K562 (cell line): ENCODE results near the gene SERTAD2.

Source experiments
- DMBX1 ChIP-seq: fragments of 250-450 bp; sonication (Bioruptor Pico); IDR thresholded peaks from 2 replicates; pipeline ENCODE4 v1.8.0; 2022; ENCODE audit warnings: inconsistent platforms, mild to moderate bottlenecking, moderate library complexity, borderline replicate concordance
- HIVEP1 ChIP-seq: fragments of 250-450 bp; sonication (Bioruptor Pico); IDR thresholded peaks from 2 replicates; pipeline ENCODE4 v1.4.0; 2020; ENCODE audit warnings: mild to moderate bottlenecking
- ZEB2 ChIP-seq: fragments of 450-650 bp; IDR thresholded peaks from 2 replicates; pipeline ENCODE4 v1.6.1; 2016
- TF ChIP-seq, protein P1 (sequence below): fragments of 450-650 bp; IDR thresholded peaks from 2 replicates; pipeline ENCODE4 v1.6.1; 2016; ENCODE audit warnings: borderline replicate concordance
- TF ChIP-seq, protein P2 (sequence below), 3 experiments: IDR thresholded peaks in 2 of 3; conservative IDR thresholded peaks in 1 of 3; 2 replicates each; pipeline ENCODE4 v1.5.1; 2011 to 2012; ENCODE audit warnings: low read length in 3 of 3, mild to moderate bottlenecking in 3 of 3, control low read depth in 2 of 3, improper control_type of control experiment in 1 of 3, inconsistent platforms in 1 of 3, low read depth in 1 of 3, mixed read lengths in 1 of 3, moderate library complexity in 1 of 3; ENCODE audit not compliant: insufficient read depth in 2 of 3

DNA sequence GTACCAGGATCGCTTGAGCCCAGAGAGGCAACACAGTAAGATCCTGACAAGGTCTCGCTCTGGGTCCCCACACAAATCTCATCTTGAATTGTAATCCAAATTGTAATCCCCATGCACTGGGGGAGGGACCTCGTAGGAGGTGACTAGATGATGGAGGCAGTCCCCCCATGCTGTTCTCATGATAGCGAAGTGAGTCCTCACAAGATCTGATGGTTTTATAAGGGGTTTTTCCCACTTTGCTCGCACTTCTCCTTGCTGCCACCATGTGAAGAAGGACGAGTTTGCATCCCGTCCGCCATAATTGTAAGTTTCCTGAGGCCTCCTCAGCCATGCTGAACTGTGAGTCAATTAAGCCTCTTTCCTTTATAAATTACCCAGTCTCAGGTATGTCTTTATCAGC lies 46.0 kb upstream of the SERTAD2 start:
- TF ChIP-seq DMBX1 (CRISPR knock-in tag): no peak
- TF ChIP-seq HIVEP1 (CRISPR knock-in tag): no peak
- TF ChIP-seq ZEB2: no peak
- TF ChIP-seq, protein P1, sequence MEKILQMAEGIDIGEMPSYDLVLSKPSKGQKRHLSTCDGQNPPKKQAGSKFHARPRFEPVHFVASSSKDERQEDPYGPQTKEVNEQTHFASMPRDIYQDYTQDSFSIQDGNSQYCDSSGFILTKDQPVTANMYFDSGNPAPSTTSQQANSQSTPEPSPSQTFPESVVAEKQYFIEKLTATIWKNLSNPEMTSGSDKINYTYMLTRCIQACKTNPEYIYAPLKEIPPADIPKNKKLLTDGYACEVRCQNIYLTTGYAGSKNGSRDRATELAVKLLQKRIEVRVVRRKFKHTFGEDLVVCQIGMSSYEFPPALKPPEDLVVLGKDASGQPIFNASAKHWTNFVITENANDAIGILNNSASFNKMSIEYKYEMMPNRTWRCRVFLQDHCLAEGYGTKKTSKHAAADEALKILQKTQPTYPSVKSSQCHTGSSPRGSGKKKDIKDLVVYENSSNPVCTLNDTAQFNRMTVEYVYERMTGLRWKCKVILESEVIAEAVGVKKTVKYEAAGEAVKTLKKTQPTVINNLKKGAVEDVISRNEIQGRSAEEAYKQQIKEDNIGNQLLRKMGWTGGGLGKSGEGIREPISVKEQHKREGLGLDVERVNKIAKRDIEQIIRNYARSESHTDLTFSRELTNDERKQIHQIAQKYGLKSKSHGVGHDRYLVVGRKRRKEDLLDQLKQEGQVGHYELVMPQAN: no peak
- TF ChIP-seq, protein P2, sequence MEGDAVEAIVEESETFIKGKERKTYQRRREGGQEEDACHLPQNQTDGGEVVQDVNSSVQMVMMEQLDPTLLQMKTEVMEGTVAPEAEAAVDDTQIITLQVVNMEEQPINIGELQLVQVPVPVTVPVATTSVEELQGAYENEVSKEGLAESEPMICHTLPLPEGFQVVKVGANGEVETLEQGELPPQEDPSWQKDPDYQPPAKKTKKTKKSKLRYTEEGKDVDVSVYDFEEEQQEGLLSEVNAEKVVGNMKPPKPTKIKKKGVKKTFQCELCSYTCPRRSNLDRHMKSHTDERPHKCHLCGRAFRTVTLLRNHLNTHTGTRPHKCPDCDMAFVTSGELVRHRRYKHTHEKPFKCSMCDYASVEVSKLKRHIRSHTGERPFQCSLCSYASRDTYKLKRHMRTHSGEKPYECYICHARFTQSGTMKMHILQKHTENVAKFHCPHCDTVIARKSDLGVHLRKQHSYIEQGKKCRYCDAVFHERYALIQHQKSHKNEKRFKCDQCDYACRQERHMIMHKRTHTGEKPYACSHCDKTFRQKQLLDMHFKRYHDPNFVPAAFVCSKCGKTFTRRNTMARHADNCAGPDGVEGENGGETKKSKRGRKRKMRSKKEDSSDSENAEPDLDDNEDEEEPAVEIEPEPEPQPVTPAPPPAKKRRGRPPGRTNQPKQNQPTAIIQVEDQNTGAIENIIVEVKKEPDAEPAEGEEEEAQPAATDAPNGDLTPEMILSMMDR (IDR thresholded peaks at IDR 0.05 in 2 of 3, conservative IDR thresholded peaks at IDR 0.05 in 1 of 3; ENCODE audit: insufficient read depth in 2 of 3, low read depth in 1 of 3, low read length in 3 of 3): peak in 2 of 3 experiments; percentile 30 to 34; a peak in 3 of 6 replicates
